ENCODE data around the gene ZDHHC8.

Gene ZDHHC8

GRCh38 chr22:20182365-20182764 lies 50.8 kb downstream of the ZDHHC8 start:
- no peak for DNase-seq

DNA sequence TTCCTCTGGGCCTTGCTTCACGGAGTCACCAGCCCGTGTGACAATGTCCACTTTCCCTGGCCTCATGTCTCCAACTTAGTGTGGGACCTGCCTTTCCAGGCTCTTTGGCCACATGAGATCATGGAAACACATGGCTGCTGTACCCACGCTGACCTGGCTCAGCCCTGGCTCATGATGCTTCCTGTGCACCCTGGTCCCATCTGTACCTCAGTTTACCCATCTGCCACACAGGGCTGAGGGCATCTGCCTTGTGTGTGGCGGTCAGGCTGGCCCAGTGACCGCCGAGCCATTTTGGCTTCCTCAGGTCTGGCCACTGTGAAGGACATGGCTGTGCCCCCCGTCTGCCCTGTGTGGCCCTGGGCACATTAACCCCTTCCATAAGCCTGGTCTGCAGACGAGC lies 51.5 kb downstream of the ZDHHC8 start:
- DNase-seq, result no peak

DNA sequence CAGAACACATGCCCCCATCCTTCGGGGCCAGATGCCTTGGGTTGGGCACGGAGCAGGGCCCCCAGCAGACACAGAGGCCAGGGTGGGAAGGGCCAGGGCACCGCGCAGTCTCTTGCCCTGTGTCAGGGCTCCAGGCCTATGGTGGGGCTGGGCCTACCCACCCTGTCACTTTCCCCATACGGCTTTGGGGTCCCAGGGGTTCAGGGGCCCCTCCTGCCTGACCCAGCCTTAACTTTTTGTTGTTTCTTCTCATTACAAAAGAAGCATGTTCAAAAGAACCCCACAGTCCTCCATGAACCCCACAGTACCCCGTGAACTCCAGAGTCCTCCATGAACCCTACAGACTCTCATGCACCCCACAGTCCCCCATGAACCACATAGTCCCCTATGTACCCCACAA lies 52.2 kb downstream of the ZDHHC8 start:
- DNase-seq, result no peak

GRCh38 chr22:20184501-20185165 lies 53.0 kb downstream of the ZDHHC8 start:
- no peak for DNase-seq

DNA sequence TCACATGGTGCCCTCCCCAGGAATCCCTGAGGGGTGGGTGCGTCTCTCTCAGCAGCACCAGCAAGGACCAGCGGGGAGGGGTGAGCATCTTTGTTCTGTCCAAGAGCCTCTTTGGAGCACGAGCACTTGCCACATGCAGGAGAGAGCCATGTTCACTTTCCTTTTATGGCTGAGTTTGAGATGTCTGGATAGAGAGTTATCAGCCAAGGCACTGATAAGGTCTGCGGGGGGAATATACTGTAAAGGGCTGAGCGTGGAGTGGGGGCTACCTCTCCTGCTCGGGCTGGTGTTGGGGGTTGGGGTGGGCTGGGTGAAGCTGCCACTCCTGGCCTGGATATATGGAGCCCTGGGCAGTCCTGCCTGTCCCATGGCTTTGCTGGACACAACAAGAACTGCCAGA lies 54.1 kb downstream of the ZDHHC8 start:
- no peak for DNase-seq

DNA sequence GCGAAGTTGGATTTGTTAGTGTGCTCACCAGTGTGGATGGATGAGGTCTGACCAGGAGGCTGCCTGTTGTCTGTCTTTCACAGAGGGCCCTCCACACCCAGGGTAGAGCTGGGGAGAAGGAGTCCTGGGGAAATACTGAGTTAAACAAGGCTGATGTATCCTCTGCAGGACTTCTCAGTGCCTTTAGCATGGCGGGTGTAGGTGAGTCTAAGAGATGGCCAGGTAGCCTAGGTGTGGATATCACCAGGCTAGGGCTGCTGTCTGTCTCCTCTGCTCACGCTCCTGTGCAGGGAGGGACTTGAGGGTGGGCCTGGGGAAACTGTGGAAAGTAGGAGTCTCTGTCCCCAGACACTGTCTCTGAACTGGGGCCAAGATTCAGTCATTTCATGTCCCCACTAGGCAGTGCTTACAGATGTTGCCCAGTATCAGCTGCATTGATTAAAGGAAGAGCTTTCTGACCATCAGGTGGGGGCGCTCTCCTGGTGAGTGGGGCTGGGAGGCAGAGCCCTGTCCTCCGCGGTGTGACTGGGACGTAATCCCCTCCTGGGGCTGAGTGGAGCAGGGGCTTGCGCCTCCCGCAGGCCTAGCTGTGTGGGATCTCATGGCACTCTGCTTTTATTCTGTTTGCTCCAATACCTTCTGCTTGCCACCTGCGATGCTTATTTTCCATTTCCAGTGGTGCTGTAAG lies 54.7 kb downstream of the ZDHHC8 start:
- no peak for DNase-seq

GRCh38 chr22:20186871-20187546 lies 55.4 kb downstream of the ZDHHC8 start:
- no peak for DNase-seq

- no peak for DNase-seq
Observed at GRCh38 chr22:20187777-20188566, 56.4 kb downstream of the ZDHHC8 start.

GRCh38 chr22:20188567-20188877 lies 56.9 kb downstream of the ZDHHC8 start:
- no peak for DNase-seq

GRCh38 chr22:20191000-20191515 lies 59.5 kb downstream of the ZDHHC8 start:
- no peak for DNase-seq

DNA sequence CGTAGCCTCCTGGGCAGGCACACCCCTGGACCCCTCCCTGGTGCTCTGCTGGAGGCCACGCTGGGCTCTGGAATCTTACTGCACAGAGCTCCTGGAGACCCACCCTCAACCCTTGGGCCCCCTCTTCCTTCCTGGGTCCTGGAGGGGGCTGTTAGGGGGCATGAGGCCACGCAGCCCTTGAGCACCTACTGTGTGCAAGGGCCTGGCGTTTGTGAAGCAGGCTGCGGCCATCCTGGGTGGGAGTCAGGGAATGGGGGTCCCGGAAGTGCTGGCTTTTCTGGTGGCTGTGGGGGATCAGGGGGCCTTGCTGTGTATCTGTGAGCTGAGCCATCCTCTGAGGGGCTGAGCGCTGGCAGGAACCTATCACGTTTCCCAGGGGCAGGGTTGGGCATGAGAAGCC lies 60.2 kb downstream of the ZDHHC8 start:
- no peak for DNase-seq

- DNase-seq, result no peak
Observed at GRCh38 chr22:20192293-20192971, 60.8 kb downstream of the ZDHHC8 start.

GRCh38 chr22:20192972-20193760 lies 61.6 kb downstream of the ZDHHC8 start:
- no peak for DNase-seq

- DNase-seq, result no peak
Observed at GRCh38 chr22:20193761-20194494, 62.3 kb downstream of the ZDHHC8 start.

DNA sequence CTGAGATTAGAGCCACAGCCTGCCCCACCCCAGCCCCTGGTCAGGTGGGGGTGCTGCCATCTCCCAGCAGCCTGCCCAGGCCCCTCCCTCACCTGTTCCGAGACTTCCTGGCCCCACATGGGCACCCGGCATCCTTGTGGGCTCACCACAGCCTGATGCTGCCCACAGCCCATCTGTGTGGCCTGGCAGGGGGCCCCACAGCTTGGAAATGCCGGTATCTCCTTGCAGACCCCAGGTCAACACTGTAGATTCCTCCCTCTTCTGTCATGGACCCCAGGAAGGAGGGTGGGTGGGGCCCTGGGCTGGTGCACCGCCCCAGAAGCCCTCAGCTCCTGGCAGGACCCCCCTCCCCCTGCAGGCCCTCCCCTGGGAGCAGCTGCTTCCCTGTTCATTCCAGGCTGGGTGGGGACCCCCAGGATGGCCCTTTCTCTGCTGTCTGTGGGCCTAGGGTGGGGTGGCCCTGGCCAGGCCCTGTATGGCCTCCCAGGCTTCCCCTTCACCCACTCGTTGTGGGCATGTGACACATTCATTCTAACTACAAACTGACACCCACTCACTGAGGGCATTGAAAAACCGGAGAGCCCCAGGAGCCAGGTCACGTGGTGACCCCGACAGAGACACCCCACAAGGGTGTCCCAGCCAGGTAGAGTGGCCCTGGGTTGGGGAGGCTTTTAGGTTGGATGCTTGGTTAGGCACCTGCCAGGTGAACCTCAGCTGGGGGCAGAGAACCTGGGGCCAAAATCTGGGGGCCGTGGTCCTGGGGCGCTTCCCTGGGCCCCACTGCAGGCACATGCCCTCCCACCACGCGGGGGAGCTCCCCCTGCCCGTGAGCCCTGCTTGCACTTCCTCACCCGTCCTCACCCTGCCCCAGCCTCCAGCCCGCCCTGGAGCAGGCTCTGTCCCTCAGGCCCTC lies 63.3 kb downstream of the ZDHHC8 start:
- DNase-seq, result no peak

DNA sequence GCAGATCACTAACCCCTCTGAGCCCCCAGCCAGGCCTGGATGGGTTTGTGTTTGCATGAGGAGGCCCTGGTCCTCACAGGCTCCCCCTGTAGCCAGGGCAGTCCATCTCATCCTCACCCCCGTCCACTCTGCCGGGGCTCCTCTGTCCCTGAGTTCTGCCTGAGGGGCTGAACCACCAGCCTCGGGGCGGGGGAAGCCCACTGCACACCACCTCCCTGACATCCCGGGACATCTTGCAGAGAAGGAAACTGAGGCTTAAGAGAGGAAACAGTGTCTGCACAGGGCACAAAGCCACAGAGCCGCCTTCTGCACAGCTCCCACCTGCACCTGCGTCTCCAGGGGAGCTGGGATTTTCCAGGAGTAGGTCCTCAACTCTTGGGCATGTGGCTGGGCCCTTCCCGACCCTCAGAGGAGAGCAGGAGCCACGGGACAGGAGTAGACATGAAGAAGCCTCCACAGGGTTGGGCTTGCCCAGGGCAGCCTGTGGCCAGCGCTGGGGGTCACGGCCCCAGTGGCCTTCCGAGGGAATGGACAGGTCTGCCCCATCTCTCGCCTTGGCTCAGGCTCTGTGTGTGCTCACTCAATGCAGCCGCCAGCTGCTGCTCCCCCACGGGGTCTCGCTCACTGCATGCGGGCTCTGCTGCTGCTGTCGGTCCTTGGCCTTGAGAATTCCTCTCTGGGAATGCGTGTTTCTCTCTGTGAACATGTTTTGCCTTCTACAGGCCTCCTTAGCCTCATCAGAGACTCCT lies 64.7 kb downstream of the ZDHHC8 start:
- DNase-seq, result no peak

All from CD4-positive, alpha-beta T cell treated with Interleukin-21 for 1 hour (primary cell).